ENCODE results near the gene TSPEAR. TPM values are rescaled to one million over a fixed set of nuclear protein-coding genes. Genes with fewer than 3 reads are reported as not detected.

Gene TSPEAR
- total and polyA plus RNA-seq, 2 donors (not counting 1 experiment from before 2014, with no cell fraction given): not detected

DNA sequence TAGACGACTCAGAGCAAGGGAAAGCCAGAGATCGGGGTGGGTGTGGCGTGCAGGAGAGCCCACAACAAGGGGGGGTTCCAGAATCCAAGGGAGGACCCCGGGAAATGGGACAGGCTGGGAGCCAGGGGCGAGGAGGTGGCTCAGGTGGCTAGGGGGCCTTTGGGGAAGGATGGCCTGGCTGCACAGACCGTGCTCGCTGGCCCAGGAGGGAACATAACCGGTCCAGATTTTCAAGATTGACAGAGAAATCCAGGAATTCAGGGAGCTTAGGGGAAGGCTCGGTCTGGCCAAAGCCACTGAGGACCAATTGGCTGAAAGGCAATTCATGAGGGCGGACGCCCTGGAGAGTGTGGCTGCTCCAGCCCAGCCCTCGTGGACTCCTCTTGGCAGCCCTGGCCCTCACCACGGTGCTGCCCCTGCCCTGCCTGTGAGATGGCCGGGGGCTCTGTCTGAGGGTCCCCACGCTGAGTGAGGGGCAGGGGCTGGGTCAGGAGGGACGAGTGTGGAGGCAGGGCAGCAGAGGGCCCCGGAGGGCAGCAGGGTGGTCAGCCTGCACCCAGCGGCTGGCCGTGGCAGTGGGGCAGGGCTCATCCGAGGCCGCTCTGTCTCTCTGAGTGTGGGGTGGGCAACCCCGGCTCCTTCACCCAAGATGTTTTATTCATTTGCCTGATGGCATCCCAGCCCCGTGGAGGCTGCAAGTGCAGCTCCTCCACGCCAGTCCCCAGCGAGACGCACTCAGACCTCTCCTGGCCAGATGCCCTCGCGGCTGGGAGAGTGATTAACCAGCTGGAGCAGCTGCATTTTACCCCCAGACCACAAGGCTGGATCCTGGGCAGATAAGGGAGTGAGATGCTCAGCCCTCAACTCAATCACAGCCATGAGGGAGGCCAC is 261.7 kb downstream of the TSPEAR start:
- Histone ChIP-seq H3K9ac (ENCODE audit: insufficient read depth, low read length) (no peak overlapping the region), H3K79me2 (ENCODE audit: control insufficient read depth, insufficient read depth, low read length) (no peaks in the 10 kb centered on the region), H3K36me3 (ENCODE audit: control insufficient read depth, insufficient read depth, low read length) (no peaks in the 10 kb centered on the region), H3K27me3 (ENCODE audit: control insufficient read depth, insufficient read depth, low read length) (no peaks in the 10 kb centered on the region), H3K9me3 (ENCODE audit: control insufficient read depth, insufficient read depth, low read depth, low read length) (no peaks in the 10 kb centered on the region), H3K27ac (ENCODE audit: insufficient read depth, low read length) (no peak overlapping the region), H2AFZ (ENCODE audit: low read length) (no peak overlapping the region), H3K4me1 (ENCODE audit: control insufficient read depth, extremely low read depth, insufficient read depth, low read length) (no peaks in the 10 kb centered on the region), H3K4me3 (replicated peaks in 1 of 4; ENCODE audit: control extremely low read depth in 1 of 4, insufficient read depth in 1 of 4, low read depth in 3 of 4, low read length in 4 of 4) (no peak overlapping the region), H3K4me2 (ENCODE audit: extremely low read depth, insufficient read depth, low read length) (no peak overlapping the region), H4K20me1 (ENCODE audit: control insufficient read depth, extremely low read depth, insufficient read depth, low read length) (no peaks in the 10 kb centered on the region)
- TF ChIP-seq EZH2 (IDR thresholded peaks at IDR 0.05; ENCODE audit: low read length, missing control alignments): no peak
- TF ChIP-seq, protein P1, sequence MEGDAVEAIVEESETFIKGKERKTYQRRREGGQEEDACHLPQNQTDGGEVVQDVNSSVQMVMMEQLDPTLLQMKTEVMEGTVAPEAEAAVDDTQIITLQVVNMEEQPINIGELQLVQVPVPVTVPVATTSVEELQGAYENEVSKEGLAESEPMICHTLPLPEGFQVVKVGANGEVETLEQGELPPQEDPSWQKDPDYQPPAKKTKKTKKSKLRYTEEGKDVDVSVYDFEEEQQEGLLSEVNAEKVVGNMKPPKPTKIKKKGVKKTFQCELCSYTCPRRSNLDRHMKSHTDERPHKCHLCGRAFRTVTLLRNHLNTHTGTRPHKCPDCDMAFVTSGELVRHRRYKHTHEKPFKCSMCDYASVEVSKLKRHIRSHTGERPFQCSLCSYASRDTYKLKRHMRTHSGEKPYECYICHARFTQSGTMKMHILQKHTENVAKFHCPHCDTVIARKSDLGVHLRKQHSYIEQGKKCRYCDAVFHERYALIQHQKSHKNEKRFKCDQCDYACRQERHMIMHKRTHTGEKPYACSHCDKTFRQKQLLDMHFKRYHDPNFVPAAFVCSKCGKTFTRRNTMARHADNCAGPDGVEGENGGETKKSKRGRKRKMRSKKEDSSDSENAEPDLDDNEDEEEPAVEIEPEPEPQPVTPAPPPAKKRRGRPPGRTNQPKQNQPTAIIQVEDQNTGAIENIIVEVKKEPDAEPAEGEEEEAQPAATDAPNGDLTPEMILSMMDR (conservative IDR thresholded peaks at IDR 0.05 in 1 of 2, IDR thresholded peaks at IDR 0.05 in 1 of 2; ENCODE audit: low read depth in 1 of 2, low read length in 2 of 2): no peak
- DNase-seq (ENCODE audit: low read depth in 2 of 2): peak in 1 of 2 donors; percentile 4

DNA sequence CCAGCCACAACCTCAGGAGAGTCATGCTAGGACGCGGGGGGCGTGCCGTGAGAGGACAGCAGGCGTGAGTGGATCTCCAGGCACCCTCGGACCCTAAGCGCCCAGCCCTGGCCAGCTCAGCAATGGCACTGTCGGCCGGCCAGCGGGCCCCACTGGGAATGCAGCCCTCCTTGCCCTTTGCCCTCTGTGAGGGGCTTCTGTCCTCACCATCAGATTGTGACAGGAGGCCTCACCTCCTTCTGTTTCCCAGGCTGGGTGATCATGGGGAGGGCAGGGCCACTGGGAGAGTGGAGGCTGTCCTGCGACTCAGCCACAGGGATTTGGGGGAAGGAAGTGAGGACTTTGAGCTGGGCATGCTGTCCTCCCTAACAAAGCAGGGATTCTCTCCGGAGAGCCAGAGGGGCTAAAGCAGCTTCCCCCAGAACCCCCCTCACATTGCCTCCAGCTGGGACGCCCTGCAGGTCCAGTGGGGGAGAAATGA is 262.7 kb downstream of the TSPEAR start:
- Histone ChIP-seq H2AFZ (ENCODE audit: low read length) (no peak overlapping the region), H3K79me2 (ENCODE audit: control insufficient read depth, insufficient read depth, low read length) (no peaks in the 10 kb centered on the region), H3K4me3 (replicated peaks in 1 of 4; ENCODE audit: control extremely low read depth in 1 of 4, insufficient read depth in 1 of 4, low read depth in 3 of 4, low read length in 4 of 4) (no peak overlapping the region), H3K27ac (ENCODE audit: insufficient read depth, low read length) (no peak overlapping the region), H3K4me1 (ENCODE audit: control insufficient read depth, extremely low read depth, insufficient read depth, low read length) (no peaks in the 10 kb centered on the region), H3K27me3 (ENCODE audit: control insufficient read depth, insufficient read depth, low read length) (no peaks in the 10 kb centered on the region), H4K20me1 (ENCODE audit: control insufficient read depth, extremely low read depth, insufficient read depth, low read length) (no peaks in the 10 kb centered on the region), H3K9ac (ENCODE audit: insufficient read depth, low read length) (no peak overlapping the region), H3K9me3 (ENCODE audit: control insufficient read depth, insufficient read depth, low read depth, low read length) (no peaks in the 10 kb centered on the region), H3K36me3 (ENCODE audit: control insufficient read depth, insufficient read depth, low read length) (no peaks in the 10 kb centered on the region), H3K4me2 (ENCODE audit: extremely low read depth, insufficient read depth, low read length) (no peak overlapping the region)
- DNase-seq (ENCODE audit: low read depth in 2 of 2): no peak
- TF ChIP-seq, protein P1 (conservative IDR thresholded peaks at IDR 0.05 in 1 of 2, IDR thresholded peaks at IDR 0.05 in 1 of 2; ENCODE audit: low read depth in 1 of 2, low read length in 2 of 2): no peak
- no peak for TF ChIP-seq EZH2 (IDR thresholded peaks at IDR 0.05; ENCODE audit: low read length, missing control alignments)

Other genes with a start within 250 kb of the TSPEAR start
- gene KRTAP10-1, start 171.4 kb downstream of the TSPEAR start, total RNA-seq: not detected in 2 replicates
- not detected in 2 replicates for gene KRTAP10-1, start 171.4 kb downstream of the TSPEAR start, polyA plus RNA-seq
- not detected in 2 replicates for gene KRTAP10-2, start 160.1 kb downstream of the TSPEAR start, total RNA-seq
- gene KRTAP10-2, start 160.1 kb downstream of the TSPEAR start, polyA plus RNA-seq: not detected in 2 replicates
- gene KRTAP10-3, start 152.8 kb downstream of the TSPEAR start, total RNA-seq: not detected in 2 replicates
- not detected in 2 replicates for gene KRTAP10-3, start 152.8 kb downstream of the TSPEAR start, polyA plus RNA-seq
- gene KRTAP10-4, start 137.8 kb downstream of the TSPEAR start, total RNA-seq: not detected in 2 replicates
- gene KRTAP10-4, start 137.8 kb downstream of the TSPEAR start, polyA plus RNA-seq: not detected in 2 replicates
- not detected in 2 replicates for gene KRTAP10-5, start 131.0 kb downstream of the TSPEAR start, total RNA-seq
- gene KRTAP10-5, start 131.0 kb downstream of the TSPEAR start, polyA plus RNA-seq: not detected in 2 replicates
- gene KRTAP10-6, start 119.1 kb downstream of the TSPEAR start, total RNA-seq: not detected in 2 replicates
- gene KRTAP10-6, start 119.1 kb downstream of the TSPEAR start, polyA plus RNA-seq: not detected in 2 replicates
- gene KRTAP10-7, start 111.0 kb downstream of the TSPEAR start, total RNA-seq: not detected in 2 replicates
- gene KRTAP10-7, start 111.0 kb downstream of the TSPEAR start, polyA plus RNA-seq: not detected in 2 replicates
- not detected in 2 replicates for gene KRTAP10-8, start 99.5 kb downstream of the TSPEAR start, total RNA-seq
- not detected in 2 replicates for gene KRTAP10-8, start 99.5 kb downstream of the TSPEAR start, polyA plus RNA-seq
- not detected in 2 replicates for gene KRTAP10-9, start 84.5 kb downstream of the TSPEAR start, total RNA-seq
- gene KRTAP10-9, start 84.5 kb downstream of the TSPEAR start, polyA plus RNA-seq: not detected in 2 replicates
- not detected in 2 replicates for gene KRTAP10-10, start 74.2 kb downstream of the TSPEAR start, total RNA-seq
- gene KRTAP10-10, start 74.2 kb downstream of the TSPEAR start, polyA plus RNA-seq: not detected in 2 replicates
- not detected in 2 replicates for gene KRTAP10-11, start 65.2 kb downstream of the TSPEAR start, total RNA-seq
- not detected in 2 replicates for gene KRTAP10-11, start 65.2 kb downstream of the TSPEAR start, polyA plus RNA-seq
- not detected in 2 replicates for gene KRTAP12-4, start 56.9 kb downstream of the TSPEAR start, total RNA-seq
- not detected in 2 replicates for gene KRTAP12-4, start 56.9 kb downstream of the TSPEAR start, polyA plus RNA-seq
- not detected in 2 replicates for gene KRTAP12-3, start 53.6 kb downstream of the TSPEAR start, total RNA-seq
- not detected in 2 replicates for gene KRTAP12-3, start 53.6 kb downstream of the TSPEAR start, polyA plus RNA-seq
- not detected in 2 replicates for gene KRTAP12-2, start 44.6 kb downstream of the TSPEAR start, total RNA-seq
- not detected in 2 replicates for gene KRTAP12-2, start 44.6 kb downstream of the TSPEAR start, polyA plus RNA-seq
- not detected in 2 replicates for gene KRTAP12-1, start 29.4 kb downstream of the TSPEAR start, total RNA-seq
- not detected in 2 replicates for gene KRTAP12-1, start 29.4 kb downstream of the TSPEAR start, polyA plus RNA-seq
- gene KRTAP10-12, start 14.4 kb downstream of the TSPEAR start, total RNA-seq: not detected in 2 replicates
- gene KRTAP10-12, start 14.4 kb downstream of the TSPEAR start, polyA plus RNA-seq: not detected in 2 replicates
- gene UBE2G2, start 90.2 kb upstream of the TSPEAR start, total RNA-seq: 61.9 and 74.2 TPM in 2 replicates
- gene UBE2G2, start 90.2 kb upstream of the TSPEAR start, polyA plus RNA-seq: 49.7 and 63.6 TPM in 2 replicates
- 74.2 and 96.3 TPM in 2 replicates for gene SUMO3, start 106.5 kb upstream of the TSPEAR start, total RNA-seq
- gene SUMO3, start 106.5 kb upstream of the TSPEAR start, polyA plus RNA-seq: 190 and 230 TPM in 2 replicates
- 159 and 240 TPM in 2 replicates for gene PTTG1IP, start 162.1 kb upstream of the TSPEAR start, total RNA-seq
- 209 and 229 TPM in 2 replicates for gene PTTG1IP, start 162.1 kb upstream of the TSPEAR start, polyA plus RNA-seq
- gene ITGB2, start 209.3 kb upstream of the TSPEAR start, total RNA-seq: not detected in 2 replicates
- gene ITGB2, start 209.3 kb upstream of the TSPEAR start, polyA plus RNA-seq: 0.05 TPM in 1 of 2 replicates, not detected in the other
- 14.9 and 16.2 TPM in 2 replicates for gene SLX9, start 228.5 kb upstream of the TSPEAR start, total RNA-seq
- gene SLX9, start 228.5 kb upstream of the TSPEAR start, polyA plus RNA-seq: 9.7 and 12.2 TPM in 2 replicates

All from fibroblast of lung (primary cell).